ENCODE data around the gene RNF133.
"Not testable (repeated sequence)": the region's sequence is repeated elsewhere in the genome, so short reads cannot be mapped to it uniquely, and the experiment has no call there.

Gene RNF133

DNA sequence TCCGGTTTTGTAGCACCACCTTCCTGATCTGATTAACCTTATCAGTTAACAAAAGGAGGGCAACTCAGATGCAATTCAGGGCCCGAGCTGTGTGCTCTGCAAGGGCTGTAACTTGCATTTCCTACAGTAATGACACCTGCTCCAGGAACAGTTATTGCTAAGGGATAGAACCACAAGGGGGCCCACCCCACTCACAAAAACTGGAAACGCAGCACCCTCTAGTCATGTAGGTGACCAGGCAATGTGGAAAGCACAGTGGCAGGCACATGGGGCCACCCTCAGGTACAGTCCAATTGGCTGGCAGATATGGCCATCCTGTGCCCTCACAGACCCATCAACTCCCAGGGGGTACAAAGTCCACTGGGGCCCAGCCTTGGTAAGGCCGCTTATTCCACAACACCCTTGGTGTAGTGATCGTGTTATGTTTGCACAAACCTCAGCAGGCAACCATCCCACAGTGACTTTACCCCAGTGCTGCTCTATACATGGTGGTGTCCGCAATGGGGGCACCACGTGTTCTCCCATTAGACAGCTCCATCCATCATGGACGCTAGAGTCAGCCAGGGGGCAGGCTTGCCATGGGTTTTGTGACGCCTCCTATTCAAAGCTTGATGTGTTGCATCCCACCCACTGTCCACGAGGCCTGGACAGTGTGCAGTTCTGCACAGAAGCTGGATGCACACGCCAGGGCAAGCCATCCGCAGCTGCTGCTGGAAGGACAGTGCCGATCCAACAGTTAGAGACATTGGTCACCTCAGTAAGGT, 9.4 kb downstream of the RNF133 start:
- DNase-seq = no peak

DNA sequence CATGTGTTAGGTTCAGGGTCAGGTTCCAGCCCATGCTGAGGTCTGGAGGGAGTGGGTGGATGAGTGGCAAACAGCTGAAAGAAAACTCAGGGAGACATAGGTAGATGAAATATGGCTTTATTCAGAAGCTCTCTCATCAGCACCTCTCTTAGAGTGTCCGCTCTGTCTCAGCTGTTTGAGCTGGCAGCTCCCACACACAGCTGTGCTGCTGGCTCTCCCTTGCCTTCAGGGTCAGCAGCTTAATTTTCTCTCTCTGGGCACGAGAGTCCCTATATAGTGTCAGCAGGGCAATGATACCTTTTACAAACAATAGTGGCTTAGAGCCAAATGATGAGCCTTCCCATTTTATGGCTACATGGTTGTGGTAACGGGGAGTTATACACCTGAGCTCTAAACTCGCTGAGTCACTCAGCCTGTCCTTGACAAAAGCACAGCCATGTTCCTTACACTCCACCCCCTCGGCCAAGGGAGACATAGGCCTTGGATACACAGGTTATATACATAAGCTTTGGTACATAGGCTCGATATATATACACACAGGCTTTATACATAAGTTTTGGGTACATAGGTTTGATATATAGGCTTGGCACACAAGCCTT, 10.4 kb downstream of the RNF133 start:
- no peak for DNase-seq

DNA sequence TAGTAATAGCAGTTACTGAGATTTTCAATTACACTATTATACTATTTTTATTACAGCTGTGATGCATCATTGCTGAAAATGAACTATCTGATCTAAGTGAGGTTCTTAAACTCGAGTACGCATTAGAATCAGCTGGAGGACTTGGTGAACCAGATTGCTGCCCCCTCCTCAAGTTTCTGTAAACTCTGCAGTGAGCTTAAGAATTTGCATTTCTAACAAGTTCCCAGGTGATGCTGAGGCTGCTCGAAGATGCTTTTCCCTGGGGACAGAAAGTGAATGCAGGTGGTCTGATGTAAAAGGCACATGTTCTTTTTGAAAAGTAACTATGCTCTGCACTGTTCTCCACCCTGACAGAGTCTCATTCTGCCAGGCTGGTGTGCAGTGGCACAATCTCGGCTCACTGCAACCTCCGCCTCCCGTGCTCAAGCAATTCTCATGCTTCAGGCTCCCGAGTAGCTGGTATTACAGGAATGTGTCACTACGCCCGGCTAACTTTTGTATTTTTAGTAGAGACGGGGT, 12.5 kb downstream of the RNF133 start:
- DNase-seq = no peak

DNA sequence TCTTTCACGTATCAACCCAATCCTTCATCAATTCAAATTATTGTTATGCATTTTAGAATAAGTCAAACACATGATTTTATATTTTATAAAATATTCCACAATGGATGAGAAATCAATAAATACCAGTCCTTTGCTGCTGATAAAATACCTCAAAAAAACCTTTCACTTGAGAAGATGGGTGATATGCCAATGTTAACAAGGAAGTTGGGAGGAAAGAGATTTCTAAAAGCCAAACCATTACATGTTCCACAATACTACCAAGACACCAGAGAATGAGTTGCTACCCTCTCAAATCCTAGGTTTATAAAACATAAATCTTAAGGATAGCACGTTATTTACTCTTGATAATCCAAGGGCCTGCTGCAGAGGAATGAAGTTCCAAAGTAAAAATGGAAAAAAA, 14.4 kb downstream of the RNF133 start:
- no peak for DNase-seq

DNA sequence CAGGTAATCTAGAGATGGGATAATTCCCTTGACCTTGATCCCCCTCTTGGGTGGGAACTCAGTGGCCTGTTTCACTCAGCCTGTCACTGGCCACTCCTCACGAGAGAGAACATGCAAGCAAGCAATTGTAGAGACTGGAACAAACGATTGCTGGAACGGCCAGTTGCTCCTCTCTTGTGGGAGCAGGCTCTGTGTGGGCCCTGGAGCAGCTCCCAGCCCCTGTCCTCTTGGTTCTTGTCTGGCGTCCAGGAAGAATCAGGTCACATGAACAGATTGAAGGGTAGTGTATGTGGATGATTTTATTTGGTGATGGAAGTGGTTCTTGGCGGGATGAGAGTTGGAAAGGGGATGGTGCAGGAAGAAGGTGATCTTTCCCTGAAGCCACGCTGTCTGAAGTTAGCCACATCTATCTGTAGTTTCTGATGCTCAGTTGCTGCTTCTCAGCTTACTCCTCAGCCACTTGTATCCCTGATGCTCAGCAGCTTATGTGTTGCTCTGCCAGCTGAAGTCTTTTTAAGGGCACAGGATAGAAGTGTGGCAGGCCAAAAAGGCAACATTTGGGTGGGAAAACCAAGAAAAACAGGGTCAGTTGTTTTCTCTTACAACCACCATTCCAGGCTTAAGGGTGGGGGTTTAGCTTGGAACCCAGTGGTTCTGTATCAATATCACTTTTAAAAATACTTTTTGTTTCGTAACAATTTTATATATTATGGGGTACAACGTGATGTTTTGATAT, 15.9 kb downstream of the RNF133 start:
- no peak for DNase-seq

DNA sequence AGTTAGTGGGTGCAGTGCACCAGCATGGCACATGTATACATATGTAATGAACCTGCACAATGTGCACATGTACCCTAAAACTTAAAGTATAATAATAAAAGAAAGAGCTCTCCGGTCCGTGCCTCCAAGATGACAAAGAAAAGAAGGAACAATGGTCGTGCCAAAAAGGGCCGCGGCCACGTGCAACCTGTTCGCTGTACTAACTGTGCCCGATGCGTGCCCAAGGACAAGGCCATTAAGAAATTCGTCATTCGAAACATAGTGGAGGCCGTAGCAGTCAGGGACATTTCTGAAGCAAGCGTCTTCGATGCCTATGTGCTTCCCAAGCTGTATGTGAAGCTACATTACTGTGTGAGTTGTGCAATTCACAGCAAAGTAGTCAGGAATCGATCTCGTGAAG, 17.7 kb downstream of the RNF133 start:
- not testable (repeated sequence) for DNase-seq

DNA sequence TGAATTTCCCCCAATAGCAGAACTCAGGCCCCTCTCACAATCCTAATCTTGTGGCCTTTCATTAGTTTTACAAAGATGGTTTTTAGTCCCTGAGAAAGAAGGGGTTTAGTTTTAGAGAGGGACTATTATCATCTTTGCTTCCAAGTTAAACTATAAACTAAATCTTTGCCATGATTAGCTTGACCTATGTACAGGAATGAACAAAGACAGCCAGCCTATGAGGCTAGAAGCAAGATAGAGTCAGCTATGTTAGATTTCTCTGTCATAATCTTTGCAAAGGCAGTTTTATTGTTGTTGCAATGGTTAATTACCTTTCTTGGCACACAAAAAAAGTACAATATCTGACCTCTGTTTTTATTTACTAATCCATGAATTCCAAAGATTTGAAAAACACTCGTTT, 19.1 kb downstream of the RNF133 start:
- DNase-seq = no peak

DNA sequence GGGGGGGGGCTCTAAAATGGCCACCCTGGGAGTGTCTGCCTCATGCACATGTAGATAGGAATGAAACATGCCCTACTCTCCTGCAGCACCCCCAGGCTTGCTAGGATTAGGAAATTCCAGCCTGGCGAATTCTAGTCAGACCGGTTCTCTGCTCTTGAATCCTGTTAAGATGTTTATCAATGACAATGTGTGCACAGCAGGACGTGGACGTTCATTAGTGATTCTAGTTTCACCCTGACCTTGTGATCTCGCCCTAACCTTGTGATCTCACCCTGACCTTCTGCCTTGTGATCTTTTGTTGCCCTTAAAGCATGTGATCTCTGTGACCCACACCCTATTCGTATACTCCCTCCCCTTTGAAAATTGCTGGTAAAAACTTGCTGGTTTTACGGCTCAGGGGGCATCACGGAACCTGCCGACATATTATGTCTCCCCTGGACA, 19.6 kb downstream of the RNF133 start:
- peak; percentile 16 for DNase-seq

DNA sequence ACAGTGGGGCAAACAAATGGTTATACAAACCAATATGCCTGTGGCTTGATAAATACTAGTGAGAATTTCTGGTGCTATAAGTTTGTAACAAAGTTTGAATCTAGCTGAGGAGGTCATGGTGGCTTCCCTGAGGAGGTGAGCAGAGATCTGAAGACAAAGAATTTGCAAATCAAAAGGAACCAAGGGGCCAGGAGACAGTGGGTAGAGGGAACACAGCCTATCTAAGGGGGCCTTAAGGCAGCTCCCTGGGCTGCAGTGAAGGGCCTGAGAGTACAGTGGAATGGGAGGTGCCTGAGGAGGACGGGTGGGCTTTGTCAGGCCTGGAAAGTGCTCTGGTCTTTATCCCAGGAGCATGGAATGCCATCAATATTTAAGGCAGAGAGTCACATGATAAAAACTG, 21.8 kb downstream of the RNF133 start:
- no peak for DNase-seq

DNA sequence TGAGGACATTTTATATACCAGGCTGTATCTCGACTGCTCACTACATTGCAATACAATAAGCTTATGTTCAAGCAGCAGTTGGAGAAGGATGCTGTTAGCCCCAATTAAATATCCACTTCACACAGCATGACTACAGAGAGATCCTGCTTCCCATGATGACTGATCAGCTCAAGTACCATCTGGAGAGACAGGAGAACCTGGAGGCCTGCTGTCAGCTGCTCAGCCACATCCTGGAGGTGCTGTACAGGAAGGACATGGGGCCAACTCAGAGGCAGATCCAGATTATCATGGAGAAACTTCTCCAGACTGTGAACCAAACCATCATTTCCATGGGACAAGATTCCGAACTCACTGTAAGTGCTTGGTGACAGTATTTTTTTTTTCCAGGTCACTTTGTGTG, 22.5 kb downstream of the RNF133 start:
- no peak for DNase-seq

DNA sequence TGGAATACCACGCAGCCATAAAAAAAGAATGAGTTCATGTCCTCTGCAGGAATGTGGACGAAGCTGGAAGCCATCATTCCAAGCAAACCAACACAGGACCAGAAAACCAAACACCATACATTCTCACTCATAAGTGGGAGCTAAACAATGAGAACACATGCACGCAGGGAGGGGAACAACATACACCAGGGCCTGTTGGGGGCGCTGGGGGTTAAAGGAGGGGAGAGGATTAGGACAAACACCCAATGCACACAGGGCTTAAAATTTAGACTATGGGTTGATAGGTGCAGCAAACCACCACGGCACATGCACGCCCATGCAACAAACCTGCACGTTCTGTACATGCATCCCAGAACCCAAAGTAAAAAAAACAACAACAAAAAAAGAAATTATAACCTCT, 23.3 kb downstream of the RNF133 start:
- DNase-seq = no peak

DNA sequence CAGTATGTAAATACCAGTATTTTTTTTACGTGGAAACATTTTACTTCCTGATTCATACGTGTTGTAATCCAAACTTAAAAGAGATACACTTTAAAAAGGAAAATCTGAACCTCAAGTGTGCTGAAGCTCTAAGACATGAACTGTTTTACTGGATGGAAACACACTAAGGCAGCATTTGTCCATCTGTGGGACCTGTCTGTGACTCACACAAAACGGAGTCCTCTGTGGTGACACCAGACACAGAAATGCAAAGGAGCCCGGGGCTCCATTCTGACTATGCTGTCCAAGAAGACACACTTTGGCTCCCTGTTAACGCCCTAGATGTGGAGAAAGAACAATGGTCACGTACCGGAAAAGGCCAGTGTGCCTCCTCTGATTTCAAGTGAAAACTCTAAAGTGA, 23.9 kb downstream of the RNF133 start:
- no peak for DNase-seq

DNA sequence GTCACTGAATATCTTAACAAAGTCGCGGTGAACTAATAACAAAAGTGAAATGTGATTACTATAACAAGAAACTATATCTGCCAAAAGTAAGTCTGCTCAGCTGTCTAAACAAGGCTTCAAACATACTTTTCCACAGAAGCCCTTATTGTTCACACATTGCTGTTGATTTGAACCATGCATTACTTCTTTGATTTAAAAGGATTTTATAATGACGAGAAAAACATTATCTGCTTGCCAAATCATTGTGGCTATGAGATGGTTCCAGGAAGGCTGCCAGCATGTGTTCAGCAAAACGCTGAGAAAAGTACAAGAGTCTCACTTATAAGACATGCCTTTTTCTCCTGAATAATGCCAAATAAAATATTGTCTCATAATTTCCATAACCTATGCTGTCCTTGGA, 24.4 kb downstream of the RNF133 start:
- no peak for DNase-seq

DNA sequence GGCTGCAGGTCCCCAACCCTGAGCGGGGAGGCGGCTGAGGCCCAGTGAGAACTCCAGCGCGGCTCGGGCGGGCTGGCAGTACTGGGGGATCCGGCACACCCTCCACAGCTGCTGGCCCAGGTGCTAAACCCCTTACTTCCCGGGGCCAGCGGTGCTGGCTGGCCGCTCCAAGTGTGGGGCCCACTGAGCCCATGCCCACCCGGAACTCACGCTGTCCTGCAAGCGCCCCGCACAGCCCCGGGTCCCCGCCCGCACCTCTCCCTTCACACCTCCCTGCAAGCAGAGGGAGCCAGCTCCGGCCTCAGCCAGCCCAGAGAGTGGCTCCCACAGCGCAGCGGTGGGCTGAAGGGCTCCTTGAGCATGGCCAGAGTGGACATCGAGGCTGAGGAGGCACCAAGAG, 25.0 kb downstream of the RNF133 start:
- no peak for DNase-seq

DNA sequence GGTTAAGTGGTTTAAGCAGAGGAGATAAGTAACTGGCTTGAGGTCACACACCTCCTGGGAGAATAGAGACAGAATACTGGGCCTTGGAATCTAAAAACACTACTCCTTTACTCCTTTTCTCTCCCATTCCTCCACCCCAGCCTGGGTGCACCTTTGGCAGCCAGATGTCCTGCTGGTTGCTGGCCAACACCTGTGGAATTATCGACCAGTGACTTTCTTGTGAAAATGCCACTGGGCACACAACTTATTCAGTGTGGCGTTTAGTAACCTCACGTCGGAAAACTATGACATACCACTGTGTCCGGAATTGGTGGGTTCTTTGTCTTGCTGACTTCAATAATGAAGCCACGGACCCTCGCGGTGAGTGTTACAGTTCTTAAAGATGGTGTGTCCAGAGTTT, 26.4 kb downstream of the RNF133 start:
- DNase-seq = no peak

DNA sequence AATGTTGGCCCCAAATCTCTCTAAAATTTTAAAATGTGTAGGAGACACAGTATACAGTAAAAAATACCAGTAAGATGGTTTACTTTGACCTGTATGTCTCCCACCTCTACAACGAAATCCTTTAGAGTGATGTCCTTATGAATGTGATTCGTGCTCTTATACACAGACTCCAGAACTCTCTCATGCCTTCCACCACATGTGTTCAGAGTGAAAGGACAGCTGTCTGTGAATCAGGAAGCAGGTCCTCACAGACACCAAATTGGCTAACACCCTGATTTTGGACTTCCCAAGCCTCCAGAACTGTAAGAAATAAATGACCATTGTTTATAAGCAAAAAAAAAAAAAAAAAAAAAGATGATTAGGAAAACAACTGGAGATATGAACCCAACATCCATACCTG, 35.2 kb downstream of the RNF133 start:
- no peak for DNase-seq

DNA sequence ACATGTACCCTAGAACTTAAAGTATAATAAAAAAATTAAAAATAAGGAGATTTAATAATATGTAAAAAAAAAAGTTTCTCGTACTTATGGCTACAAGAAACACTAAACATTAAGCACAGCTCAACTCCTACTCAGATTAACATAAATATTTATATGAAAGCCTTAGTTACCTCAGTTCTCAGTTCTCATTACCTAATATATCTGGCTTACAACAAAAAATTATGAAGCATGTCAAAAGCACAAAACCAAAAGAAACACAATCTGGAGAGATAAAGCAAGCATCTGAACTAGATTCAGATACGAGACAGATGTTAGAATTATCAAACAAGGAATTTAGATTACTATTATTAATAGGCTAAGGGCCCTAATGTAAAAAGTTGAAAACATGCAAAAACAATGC, 40.1 kb downstream of the RNF133 start:
- no peak for DNase-seq

DNA sequence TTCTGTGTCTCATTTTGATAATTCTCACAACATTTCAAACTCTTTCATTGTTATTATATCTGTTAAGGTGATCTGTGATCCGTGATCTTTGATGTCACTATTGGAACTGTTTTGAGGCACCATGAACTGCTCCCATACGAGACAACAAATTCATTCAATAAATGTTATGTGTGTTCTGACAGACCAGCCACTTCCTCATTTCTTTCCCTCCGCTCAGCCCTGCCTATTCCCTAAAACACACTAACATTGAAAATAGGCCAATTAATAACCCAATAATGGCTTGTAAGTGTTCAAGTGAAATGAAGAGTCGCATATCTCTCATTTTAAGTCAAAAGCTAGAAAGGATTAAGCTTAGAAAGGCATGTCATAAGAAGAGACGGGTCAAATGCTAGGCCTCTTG, 45.2 kb downstream of the RNF133 start:
- no peak for DNase-seq

DNA sequence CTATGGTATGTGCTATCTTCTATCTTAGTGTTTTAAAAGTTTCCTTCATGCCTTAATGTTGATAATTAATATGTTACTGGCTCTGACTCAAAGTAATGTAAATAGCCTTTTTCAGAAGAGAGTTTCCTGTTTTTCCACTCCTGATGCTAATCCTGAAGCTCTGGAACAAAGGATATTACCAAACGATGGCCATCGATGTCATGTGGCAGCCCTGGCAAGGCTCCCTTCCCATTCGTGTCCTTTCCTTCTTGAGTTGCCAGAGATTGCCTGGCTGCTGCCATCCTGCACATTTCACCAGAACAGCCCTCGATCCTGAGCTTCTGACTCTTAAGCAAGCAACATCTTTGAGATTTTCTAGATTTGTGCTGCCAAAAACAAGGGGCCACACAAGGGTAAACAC, 46.0 kb downstream of the RNF133 start:
- DNase-seq = no peak

DNA sequence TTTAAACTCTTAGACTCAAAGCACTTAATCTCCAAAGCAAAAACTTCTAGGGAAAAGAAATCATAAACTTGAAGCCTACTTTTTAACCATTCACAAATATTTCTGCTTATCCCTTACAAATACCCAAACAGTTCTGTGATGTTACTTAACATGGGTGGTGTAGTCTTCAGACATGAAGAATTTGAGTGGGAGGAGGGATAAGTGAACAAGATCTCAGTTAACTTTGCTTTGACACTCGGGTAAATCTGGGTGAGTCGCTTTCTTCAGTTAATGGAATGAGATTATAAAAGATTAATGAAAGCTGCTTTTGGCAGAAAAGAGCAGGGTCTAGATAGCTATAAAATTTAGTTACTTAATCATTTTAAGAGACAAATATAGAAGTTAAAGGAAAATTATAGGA, 47.5 kb downstream of the RNF133 start:
- no peak for DNase-seq

All from NCI-H526 treated with DMSO at 0.1 percent for 48 hours (cell line).